Cortex of kidney (tissue), 1 donor: ENCODE data around the gene PGA3.
"Not testable (repeated sequence)": the region's sequence is repeated elsewhere in the genome, so short reads cannot be mapped to it uniquely, and the experiment has no call there.

Experiments used
- DNase-seq: peaks from one replicate; lab custom pipeline; 2025; lab: John Stamatoyannopoulos, UW

Gene PGA3

DNA sequence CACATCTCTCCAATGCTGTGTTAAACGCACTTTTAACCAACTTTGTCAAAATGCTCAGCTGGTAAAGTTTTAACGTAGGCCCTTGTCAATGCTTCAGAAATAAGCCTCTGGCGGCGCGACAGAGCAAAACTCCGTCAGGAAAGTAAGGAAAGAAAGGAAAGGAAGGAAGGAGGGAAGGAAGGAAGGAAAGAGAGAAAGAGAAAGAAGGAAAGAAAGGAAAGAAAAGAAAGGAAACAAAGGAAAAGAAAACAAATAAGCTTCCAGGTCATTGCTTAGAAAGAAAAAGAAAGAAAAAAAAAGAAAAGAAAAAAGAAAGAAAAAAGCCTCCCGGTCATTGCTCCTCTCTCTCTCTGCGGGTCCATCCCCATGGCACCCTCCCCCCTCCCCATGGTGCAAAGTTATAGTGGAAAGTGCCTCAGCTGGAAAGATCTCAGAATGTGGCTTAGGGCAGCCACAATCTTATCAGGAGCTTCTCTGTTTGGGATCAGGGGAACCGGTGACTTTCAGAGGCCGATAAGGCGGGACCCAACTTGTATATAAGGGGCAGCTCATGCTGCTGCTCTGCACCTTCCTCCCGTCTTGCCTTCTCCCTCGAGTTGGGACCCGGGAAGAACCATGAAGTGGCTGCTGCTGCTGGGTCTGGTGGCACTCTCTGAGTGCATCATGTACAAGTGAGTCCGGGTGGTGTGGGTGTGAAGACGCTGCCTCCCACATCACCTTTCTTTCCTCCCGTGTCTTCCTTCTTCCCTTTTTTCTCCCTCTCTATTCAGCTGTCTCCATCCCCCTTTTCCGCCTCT lies at the start of gene PGA3:
Gene PGA3, plus strand, starts transcription at position 566 of the 797 bp plus-strand sequence. Its CDS starts 50 bp downstream, at position 616.
- DNase-seq: not testable (repeated sequence)

DNA sequence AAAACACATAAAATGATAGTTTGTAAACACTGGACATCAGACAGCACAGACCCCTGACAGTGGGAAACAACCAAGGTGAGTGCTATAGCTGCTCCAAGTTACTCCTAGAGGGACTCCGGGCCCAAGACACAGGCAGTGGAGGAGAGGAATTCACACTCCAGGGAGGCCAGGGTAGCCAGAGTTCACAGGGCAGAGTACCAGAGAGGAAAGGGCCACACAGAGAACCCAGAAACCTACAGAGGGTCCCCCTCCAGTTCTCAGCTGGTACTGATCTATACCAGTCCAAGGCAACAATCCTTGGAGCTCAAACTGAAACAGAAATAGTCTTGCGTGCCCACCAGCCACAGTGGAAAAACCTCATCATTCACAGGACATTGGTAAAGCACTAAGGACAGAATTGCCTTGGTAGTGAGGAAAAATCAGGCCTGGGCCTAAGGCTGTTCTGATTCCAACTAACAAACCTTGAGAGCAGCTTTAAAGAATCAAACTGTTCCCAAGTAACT lies 49.7 kb upstream of the PGA3 start:
- DNase-seq: no peak

DNA sequence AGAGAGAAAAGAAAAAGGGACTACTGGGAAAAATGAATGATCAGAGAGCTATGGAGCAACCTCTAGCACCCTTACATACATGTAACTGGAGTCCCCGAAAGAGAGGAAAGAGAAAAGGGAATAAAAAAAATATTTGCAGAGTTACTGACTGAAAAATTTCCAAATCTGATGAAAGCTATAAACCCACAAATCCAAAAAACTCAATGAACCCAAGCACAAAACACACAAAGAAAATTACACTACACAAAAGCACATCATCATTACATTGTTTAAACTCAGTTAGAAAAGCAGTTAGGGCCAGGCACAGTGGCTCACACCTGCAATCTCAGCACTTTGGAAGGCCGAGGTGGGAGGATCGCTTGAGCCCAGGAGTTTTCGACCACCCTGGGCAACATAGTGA lies 48.8 kb upstream of the PGA3 start:
- no peak for DNase-seq

DNA sequence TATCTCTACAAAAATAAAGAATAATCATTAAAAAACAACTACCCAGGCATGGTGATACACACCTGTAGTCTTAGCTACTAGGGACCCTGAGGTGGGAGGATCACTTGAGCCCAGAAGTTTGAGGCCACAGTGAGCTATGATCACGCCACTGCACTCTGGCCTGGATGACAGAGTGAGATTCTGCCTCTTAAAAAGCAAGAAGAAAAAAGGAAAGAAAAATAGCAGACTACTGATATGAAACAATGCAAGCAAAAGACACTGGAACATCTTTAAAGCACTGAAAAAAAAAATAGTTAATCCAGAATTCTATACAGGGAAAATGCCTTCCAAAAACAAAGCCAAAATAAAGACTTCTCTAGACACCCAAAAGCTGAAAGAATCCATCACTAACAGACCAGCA lies 48.0 kb upstream of the PGA3 start:
- DNase-seq: no peak

DNA sequence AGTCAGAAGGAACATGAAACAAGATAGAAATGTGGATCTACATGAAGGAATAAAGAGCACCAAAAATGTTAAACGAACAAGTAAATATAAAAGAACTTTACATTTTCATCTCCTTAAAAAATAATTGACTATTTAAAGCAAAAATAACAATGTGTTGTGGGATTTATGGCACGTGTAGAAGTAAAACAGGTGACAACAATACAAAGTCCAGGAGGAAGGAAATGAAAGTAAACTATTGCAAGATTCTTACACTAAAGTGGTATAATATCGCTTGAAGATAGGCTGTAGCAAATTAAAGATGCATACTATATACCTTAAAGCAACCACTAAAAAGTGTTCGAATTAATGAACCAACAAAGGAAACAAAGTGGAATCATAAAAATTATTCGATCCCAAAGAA lies 47.6 kb upstream of the PGA3 start:
- DNase-seq: no peak

GRCh38 chr11:61157743-61158142 lies 45.6 kb upstream of the PGA3 start:
- DNase-seq: no peak

DNA sequence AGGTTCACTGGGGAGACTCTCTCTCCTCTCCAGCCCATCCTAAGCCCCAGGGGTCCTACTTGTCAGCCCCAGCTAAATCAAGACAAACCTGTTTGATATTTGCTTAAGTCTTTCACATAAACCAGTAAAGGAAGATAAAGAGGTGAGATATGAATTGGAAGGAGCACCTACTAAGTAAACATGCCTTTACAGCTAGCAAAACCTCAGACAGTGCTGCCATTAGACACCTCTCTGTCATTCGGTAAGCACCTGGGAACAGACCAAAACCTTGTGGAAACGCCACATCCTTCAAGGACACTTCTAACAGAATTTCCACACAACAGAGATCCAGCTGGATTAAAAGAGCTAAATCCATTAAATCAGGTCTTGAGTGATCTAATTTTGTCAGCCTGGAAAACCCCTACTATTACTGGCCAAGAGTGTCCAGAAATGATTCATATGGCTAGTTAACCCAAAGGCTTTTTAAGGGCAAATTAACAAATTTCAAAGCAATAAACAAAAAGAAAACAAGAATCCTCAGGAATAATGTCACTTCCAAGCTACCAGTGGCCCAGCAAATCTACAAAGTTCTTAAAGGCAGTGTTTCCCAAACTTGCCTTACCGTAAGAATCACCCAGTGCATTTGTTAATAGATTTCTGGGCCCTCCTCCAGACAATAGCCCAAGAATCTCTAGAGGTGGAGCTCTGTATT lies 44.5 kb upstream of the PGA3 start:
- DNase-seq: no peak

DNA sequence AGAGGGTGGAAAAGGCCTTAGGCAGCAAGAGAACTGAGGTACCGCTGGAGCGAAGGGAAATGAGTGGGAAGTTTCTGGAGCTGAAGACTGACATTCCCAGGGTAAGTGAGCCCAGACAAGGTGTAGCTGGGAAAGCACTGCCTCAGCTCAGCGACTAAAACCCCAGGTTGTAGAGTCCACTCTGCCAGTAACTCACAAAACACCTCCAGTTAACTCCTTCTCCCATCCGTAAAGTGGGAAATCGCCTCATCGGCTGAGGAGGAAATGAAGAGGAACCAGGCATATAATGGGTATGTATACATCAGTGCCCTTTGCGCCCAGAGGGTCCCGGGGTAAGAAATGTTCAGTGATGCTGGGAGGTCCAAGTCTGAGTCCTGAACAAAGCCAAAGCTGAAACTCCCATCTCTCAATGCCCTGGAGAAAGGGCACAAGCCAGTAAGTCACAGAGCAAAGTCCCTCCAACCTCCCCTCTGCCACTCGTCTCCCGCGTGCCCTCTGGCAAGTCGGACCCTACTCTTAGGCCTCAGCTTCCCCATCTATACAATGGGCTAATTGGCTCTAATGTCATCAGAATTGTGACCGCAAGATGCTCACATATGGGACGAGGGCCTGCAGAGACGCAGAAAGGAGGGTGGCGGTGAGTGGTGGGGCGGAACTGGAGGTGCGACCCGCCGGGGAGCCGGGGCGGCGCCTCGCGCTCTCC lies 42.7 kb upstream of the PGA3 start:
- DNase-seq: no peak

DNA sequence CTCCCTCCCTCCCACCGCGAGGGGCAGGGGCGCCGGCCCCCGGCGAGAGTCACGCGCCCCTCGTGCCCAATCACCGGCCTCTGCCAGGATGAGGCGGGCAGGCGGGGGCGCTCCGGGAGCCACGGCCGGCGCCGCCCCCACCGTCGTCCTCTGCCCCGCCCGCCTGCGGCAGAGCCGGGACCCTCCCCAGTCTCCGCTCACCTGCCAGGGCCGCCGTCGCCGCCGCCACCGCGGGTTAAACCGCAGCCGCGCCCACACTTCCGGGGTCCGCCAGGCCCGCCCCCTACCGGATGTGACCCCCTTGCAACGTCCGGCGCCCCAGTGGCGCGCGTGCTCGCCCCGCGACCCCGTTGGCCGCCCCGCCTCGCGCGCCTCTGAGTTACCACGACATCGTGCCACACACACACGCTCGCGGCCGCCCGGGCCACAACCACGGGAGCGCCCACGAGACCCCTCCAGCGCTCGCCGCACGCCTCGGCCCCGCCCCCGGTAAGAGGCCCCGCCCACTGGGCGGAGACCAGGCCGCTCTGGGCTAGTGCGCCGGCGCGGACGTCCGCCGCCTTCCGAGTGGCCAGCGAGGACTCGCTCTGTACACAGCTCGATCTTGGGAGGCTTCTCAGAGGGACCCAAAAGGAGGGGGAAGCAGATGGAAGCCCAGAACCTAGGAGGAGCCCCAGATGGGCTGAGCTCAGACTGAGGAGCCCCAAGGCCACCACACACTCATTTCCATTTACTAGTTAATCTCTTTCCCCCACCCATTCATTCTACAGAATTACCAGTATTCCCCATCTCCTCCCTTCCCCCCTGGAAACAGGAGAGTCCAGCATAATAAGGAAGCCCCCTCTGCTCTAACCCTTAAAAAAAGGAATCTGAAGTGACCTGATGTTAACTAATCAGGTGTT lies 41.9 kb upstream of the PGA3 start, which contains the start of gene VPS37C:
Gene VPS37C, minus strand, starts transcription at position 237 of the 902 bp plus-strand sequence. CDS start 22,597 bp downstream, outside the sequence.
- DNase-seq: peak; percentile 72

DNA sequence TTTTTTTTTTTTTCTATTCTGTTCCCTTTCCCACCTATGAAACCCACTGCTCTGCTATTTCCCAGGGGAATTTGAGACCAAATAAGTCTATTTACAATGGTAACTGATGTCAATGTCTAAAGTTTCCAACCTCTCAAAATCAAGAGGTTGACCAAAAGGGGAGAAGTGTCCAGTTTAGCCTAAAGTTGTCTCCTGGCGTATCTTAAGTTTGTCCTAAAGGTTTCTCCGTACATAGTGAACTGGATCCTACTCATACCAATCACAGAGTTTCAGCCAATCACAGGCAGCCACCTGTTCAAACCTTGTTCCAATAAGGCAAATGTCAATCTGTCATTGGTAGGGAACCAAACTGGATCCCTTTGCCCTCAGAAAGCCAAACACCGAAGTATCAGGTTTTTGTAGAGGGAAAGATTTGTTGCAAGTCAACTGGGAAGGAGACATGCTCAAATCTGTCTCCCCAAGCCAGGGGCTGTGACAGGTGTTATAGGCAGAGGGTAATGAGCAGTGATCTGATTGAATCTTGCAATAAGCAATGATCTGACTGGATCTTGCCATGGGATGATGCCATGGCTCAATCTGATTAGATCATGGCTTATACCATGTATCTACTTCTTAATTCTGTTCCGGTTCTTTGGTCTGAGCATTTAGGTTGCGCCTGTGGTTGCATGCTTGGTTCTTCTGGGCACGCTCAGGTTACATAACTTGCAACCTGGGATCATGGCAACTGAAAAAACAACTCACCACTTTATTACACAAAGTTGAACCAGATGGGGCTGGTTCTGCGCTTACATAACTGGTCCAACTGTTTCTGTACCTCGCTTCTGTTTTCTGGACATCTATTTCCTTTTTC lies 41.0 kb upstream of the PGA3 start:
- no peak for DNase-seq

GRCh38 chr11:61163021-61163420 lies 40.3 kb upstream of the PGA3 start:
- no peak for DNase-seq

- no peak for DNase-seq
These were observed 39.4 kb upstream of the PGA3 start for GRCh38 chr11:61163714-61164605.

- DNase-seq: no peak
These were observed 38.5 kb upstream of the PGA3 start for GRCh38 chr11:61164606-61165424.

DNA sequence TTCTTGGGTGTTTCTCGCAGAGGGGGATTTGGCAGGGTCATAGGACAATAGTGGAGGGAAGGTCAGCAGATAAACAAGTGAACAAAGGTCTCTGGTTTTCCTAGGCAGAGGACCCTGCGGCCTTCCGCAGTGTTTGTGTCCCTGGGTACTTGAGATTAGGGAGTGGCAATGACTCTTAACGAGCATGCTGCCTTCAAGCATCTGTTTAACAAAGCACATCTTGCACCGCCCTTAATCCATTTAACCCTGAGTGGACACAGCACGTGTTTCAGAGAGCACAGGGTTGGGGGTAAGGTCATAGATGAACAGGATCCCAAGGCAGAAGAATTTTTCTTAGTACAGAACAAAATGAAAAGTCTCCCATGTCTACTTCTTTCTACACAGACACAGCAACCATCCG lies 37.5 kb upstream of the PGA3 start:
- DNase-seq: not testable (repeated sequence)

DNA sequence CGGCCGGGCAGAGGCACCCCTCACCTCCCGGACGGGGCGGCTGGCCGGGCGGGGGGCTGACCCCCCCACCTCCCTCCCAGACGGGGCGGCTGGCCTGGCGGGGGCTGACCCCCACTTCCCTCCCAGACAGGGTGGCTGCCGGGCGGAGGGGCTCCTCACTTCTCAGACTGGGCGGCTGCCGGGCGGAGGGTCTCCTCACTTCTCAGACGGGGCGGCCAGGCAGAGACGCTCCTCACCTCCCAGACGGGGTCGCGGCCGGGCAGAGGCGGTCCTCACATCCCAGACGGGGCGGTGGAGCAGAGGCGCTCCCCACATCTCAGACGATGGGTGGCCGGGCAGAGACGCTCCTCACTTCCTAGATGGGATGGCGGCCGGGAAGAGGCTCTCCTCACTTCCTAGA lies 37.0 kb upstream of the PGA3 start:
- not testable (repeated sequence) for DNase-seq

GRCh38 chr11:61168042-61168688 lies 35.1 kb upstream of the PGA3 start:
- no peak for DNase-seq

DNA sequence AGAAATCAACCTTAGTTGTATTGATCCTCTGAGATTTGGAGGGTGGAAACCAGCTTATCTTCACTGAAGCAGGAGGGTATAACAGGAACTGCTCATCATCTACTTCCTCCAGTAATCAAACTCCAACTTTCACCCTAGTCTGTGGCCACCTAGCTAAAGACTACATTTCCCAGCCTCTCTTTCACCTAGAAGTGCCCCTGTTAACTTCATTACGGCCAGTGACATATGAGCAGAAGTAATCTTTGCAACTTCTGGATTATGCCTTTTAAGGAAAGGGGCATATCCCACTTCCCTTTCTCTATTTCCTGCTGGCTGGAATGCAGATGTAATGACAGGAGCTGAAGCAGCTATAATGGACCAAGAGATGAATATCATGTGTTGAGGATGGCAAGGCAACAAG lies 34.5 kb upstream of the PGA3 start:
- DNase-seq: no peak

GRCh38 chr11:61170566-61170965 lies 32.7 kb upstream of the PGA3 start:
- no peak for DNase-seq
